Measurements from ENCODE around the gene PIK3C3.
"Not testable (repeated sequence)": the region's sequence is repeated elsewhere in the genome, so short reads cannot be mapped to it uniquely, and the experiment has no call there.

The PIK3C3 gene

DNA sequence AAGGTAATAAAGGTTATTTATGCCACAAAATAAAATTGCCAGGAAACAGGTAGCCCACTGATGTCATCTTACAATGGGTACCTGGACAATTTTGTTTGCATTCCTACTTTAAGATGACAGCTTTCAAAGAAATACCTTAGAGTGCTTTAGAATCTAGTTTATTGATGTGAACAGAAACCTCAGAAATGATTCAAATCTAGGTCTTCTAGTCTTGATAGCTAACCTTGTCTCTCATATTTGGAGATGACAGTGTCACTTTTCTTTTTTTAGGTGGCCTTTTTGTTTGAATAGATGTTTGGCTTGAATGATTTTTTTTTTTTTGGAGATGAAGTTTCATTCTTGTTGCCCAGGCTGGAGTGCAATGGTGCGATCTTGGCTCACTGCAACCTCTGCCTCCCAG is 69.1 kb downstream of the PIK3C3 start:
- DNase-seq (ENCODE audit: low read depth in 2 of 2), result no peak

DNA sequence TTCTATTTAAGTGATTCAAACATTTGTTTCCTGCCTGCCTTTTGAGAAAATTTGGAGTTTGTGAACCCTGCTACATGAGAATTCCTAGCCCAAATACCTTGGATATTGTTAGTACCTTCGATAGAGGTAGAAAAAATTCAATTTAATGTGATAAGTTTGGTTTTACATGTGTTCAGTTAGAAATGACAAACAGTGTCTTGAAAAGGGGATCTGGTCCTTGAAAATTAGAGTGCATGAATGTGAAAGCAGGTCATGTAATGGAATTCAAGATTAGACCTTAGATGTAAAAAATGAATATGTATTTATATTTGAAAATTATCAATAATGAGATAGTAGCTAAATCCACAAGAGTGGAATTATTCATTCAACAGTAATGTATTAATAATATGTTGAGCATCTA is 70.5 kb downstream of the PIK3C3 start:
- DNase-seq (ENCODE audit: low read depth in 2 of 2), result no peak

- DNase-seq (ENCODE audit: low read depth in 2 of 2), result no peak
These were observed 71.1 kb downstream of the PIK3C3 start for GRCh38 chr18:42025974-42026625.

GRCh38 chr18:42028247-42028832 is 73.3 kb downstream of the PIK3C3 start:
- no peak for DNase-seq (ENCODE audit: low read depth in 2 of 2)

- DNase-seq (ENCODE audit: low read depth in 2 of 2), result no peak
These were observed 74.1 kb downstream of the PIK3C3 start for GRCh38 chr18:42029092-42029491.

- no peak for DNase-seq (ENCODE audit: low read depth in 2 of 2)
These were observed 75.7 kb downstream of the PIK3C3 start for GRCh38 chr18:42030586-42031182.

- no peak for DNase-seq (ENCODE audit: low read depth in 2 of 2)
These were observed 77.4 kb downstream of the PIK3C3 start for GRCh38 chr18:42032447-42032846.

GRCh38 chr18:42033137-42033810 is 78.2 kb downstream of the PIK3C3 start:
- no peak for DNase-seq (ENCODE audit: low read depth in 2 of 2)

GRCh38 chr18:42038936-42039335 is 83.9 kb downstream of the PIK3C3 start:
- no peak for DNase-seq (ENCODE audit: low read depth in 2 of 2)

DNA sequence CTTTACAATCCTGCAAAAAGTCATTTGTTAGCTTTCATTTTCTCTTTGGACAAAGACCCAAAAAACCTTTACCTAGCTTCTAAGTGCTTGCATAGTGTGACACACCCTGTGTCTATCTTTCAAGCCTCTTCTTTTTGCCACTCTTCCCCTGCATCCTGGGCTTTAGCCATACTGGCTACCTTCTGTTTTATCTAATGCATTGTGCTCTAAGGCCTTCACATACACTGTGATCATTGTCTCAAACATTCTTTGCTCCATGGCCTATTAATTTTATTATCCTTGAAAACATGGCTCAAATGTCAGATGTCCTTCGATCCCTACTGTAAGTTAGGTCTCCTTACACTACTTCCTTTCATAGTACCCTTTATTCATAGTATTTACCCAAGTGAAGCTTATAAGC is 84.4 kb downstream of the PIK3C3 start:
- DNase-seq (ENCODE audit: low read depth in 2 of 2), result no peak

GRCh38 chr18:42041793-42042192 is 86.8 kb downstream of the PIK3C3 start:
- no peak for DNase-seq (ENCODE audit: low read depth in 2 of 2)

DNA sequence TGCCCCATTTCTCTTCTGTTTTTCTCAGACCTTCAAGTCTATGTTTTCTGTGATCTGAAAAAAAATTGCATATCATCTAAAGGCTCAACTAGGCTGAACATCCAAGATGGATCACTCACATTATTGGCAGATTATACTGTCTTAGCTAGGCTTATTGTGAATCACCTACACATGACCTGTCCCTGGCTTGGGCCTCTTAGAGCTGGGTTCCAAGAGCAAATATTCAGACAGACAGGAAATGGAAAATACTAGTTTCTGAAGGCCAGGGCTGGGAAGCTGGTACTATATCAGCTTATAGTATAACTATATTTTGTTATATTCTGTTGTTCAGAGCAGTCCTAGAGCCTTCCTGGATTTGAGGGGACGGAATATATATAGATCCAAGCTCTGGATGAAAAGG is 90.3 kb downstream of the PIK3C3 start:
- DNase-seq (ENCODE audit: low read depth in 2 of 2), result no peak

DNA sequence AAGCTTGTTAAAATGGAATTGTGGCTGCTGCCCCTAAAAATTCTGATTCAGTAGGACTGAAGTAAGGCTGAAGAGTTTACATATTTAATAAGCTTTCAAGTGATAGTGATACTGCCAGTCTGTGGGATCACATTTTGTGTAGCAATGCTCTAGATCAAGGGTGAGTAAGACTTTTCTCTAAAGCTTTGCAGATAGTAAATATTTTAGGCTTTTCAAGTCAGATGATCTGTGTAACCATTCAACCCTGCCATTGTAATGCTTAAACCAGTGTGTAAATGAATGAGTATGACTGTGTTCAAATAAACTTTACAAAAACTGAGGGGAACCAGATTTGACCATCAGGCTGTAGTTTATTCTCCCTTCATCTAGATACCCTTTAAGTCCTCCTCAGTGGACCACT is 92.7 kb downstream of the PIK3C3 start:
- no peak for DNase-seq (ENCODE audit: low read depth in 2 of 2)

GRCh38 chr18:42048158-42048557 is 93.1 kb downstream of the PIK3C3 start:
- DNase-seq (ENCODE audit: low read depth in 2 of 2), result no peak

GRCh38 chr18:42049536-42049935 is 94.5 kb downstream of the PIK3C3 start:
- DNase-seq (ENCODE audit: low read depth in 2 of 2), result not testable (repeated sequence)

GRCh38 chr18:42051411-42051810 is 96.4 kb downstream of the PIK3C3 start:
- DNase-seq (ENCODE audit: low read depth in 2 of 2), result no peak

GRCh38 chr18:42052122-42052708 is 97.2 kb downstream of the PIK3C3 start:
- DNase-seq (ENCODE audit: low read depth in 2 of 2), result no peak

- DNase-seq (ENCODE audit: low read depth in 2 of 2), result peak in 1 of 2 donors; percentile 15
These were observed 98.3 kb downstream of the PIK3C3 start for GRCh38 chr18:42053188-42053781.

- no peak for DNase-seq (ENCODE audit: low read depth in 2 of 2)
These were observed 109.1 kb downstream of the PIK3C3 start for GRCh38 chr18:42064109-42064508.

DNA sequence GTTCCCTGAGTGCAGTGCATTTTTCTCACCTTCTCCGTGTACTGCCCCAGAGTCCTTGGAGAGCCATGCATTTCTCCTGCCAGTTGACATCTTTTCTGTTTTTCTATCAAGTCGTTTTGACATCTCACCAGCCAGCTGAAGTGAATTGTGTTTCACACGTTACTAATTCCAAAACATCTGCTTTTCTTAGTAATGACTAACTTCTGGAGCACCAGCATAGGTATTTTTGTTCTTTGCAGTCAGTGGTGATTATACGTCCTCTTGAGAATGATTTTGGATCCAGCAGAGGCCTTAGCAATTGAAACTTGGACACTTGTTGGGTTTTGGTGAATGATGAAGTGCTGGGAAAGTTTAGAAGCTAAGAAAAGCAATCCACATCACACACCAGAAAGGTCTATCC is 112.5 kb downstream of the PIK3C3 start:
- no peak for DNase-seq (ENCODE audit: low read depth in 2 of 2)

GRCh38 chr18:42068030-42068429 is 113.0 kb downstream of the PIK3C3 start:
- no peak for DNase-seq (ENCODE audit: low read depth in 2 of 2)

- DNase-seq (ENCODE audit: low read depth in 2 of 2), result no peak
These were observed 114.0 kb downstream of the PIK3C3 start for GRCh38 chr18:42069036-42069435.
